ENCODE results near the gene SLC12A8.

DNA sequence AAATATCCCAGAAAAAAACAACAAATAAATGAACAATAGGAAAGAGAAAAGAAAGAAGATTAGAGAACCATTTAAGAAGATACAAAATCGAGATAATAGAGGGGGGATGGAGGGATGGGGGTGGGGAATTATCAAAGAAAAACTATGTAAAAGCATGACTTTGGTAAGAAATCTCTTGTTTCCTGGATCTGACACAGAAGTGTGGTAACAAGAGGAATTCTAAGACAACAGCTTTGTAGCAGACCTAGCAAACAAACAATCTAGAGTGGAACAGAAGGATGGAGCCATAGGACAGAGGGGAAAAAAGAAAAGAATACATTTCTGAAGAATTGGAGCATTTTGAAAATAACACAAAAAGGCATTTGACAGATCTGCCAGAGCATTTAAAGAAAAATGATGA is 107.4 kb downstream of the SLC12A8 start:
- TF ChIP-seq, protein P1, sequence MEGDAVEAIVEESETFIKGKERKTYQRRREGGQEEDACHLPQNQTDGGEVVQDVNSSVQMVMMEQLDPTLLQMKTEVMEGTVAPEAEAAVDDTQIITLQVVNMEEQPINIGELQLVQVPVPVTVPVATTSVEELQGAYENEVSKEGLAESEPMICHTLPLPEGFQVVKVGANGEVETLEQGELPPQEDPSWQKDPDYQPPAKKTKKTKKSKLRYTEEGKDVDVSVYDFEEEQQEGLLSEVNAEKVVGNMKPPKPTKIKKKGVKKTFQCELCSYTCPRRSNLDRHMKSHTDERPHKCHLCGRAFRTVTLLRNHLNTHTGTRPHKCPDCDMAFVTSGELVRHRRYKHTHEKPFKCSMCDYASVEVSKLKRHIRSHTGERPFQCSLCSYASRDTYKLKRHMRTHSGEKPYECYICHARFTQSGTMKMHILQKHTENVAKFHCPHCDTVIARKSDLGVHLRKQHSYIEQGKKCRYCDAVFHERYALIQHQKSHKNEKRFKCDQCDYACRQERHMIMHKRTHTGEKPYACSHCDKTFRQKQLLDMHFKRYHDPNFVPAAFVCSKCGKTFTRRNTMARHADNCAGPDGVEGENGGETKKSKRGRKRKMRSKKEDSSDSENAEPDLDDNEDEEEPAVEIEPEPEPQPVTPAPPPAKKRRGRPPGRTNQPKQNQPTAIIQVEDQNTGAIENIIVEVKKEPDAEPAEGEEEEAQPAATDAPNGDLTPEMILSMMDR (IDR thresholded peaks at IDR 0.05) = no peak
- TF ChIP-seq POLR2A (IDR thresholded peaks at IDR 0.05) = no peak

Data from right lobe of liver (tissue), 4 donors.